Suprapubic skin (tissue), 4 donors: ENCODE results near the gene UNC93B1.
"Not testable (repeated sequence)": the region's sequence is repeated elsewhere in the genome, so short reads cannot be mapped to it uniquely, and the experiment has no call there.

ENCODE experiments used
- EP300 ChIP-seq: sonication (generic); formaldehyde crosslinking; IDR thresholded peaks from one replicate; pipeline ENCODE4 v1.6.1; 2017; ENCODE audit warnings: antibody characterized with exemption
- POLR2A ChIP-seq, 2 donors: fragments of 450-650 bp; IDR thresholded peaks; one replicate each; pipeline ENCODE4 v1.6.1; 2017; ENCODE audit warnings: antibody characterized with exemption in 2 of 2, mild to moderate bottlenecking in 2 of 2, moderate library complexity in 2 of 2
- POLR2AphosphoS5 ChIP-seq, 3 donors: sonication (generic); formaldehyde crosslinking; IDR thresholded peaks; one replicate each; pipeline ENCODE4 v1.6.1; 2017; ENCODE audit warnings: antibody characterized with exemption in 3 of 3
- TF ChIP-seq, protein P1 (sequence below), 2 donors: fragments of 200-600 bp in 1 of 2; fragments of 450-650 bp in 1 of 2; sonication (generic) in 1 of 2; IDR thresholded peaks; one replicate each; pipeline ENCODE4 v1.5.1; 2016 to 2019; ENCODE audit warnings: antibody characterized with exemption in 2 of 2, mild to moderate bottlenecking in 1 of 2, moderate library complexity in 1 of 2

DNA sequence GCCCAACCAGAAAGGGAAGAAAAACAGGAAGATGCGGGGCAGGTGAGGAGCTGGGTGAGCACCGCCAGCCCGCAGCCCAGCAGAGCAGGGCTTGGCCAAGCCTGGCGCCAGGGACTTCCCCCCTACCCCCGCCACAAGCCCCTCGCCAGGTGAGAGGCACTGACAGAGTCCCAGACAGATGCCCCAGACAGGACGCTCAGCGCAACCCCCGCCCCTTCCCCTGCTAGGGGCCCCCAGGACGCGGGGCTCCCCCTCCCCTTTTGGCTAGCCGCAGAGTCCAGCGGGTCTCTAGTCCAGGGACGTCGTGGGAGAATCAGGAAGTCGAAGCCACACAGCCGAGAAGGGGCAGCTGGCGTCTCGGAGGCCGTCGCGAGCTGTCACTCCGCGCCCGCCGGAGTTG is 48.9 kb downstream of the UNC93B1 start:
- not testable (repeated sequence) for TF ChIP-seq POLR2A (IDR thresholded peaks at IDR 0.05); POLR2AphosphoS5 (IDR thresholded peaks at IDR 0.05); EP300
- TF ChIP-seq, protein P1, sequence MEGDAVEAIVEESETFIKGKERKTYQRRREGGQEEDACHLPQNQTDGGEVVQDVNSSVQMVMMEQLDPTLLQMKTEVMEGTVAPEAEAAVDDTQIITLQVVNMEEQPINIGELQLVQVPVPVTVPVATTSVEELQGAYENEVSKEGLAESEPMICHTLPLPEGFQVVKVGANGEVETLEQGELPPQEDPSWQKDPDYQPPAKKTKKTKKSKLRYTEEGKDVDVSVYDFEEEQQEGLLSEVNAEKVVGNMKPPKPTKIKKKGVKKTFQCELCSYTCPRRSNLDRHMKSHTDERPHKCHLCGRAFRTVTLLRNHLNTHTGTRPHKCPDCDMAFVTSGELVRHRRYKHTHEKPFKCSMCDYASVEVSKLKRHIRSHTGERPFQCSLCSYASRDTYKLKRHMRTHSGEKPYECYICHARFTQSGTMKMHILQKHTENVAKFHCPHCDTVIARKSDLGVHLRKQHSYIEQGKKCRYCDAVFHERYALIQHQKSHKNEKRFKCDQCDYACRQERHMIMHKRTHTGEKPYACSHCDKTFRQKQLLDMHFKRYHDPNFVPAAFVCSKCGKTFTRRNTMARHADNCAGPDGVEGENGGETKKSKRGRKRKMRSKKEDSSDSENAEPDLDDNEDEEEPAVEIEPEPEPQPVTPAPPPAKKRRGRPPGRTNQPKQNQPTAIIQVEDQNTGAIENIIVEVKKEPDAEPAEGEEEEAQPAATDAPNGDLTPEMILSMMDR (IDR thresholded peaks at IDR 0.05) = not testable (repeated sequence)
